GM18909 (cell line): Measurements from ENCODE around the gene GJA5.

ENCODE experiments used
- ATAC-seq: cut with Tn5 transposase; IDR thresholded peaks from one replicate; pipeline ENCODE4 v1.9.1; 2021; ENCODE audit warnings: mild to moderate bottlenecking; ENCODE audit not compliant: unreplicated experiment, poor library complexity

The GJA5 gene

GRCh38 chr1:147760481-147761260, at the start of gene GJA5:
TSS of gene GJA5 (minus strand) at chr1:147760602. CDS start at chr1:147759238, 1,364 bp downstream.
- ATAC-seq = no peak

- ATAC-seq = no peak
Measured at GRCh38 chr1:147809236-147809635, 48.8 kb upstream of the GJA5 start.

- no peak for ATAC-seq
Measured at GRCh38 chr1:147808025-147808424, 47.6 kb upstream of the GJA5 start.

GRCh38 chr1:147807405-147807804, 47.0 kb upstream of the GJA5 start:
- ATAC-seq = no peak

- no peak for ATAC-seq
Measured at GRCh38 chr1:147804942-147805723, 44.7 kb upstream of the GJA5 start.

- ATAC-seq = no peak
Measured at GRCh38 chr1:147800804-147801203, 40.4 kb upstream of the GJA5 start.

GRCh38 chr1:147798731-147799130, 38.3 kb upstream of the GJA5 start:
- ATAC-seq = no peak

- ATAC-seq = no peak
Measured at GRCh38 chr1:147794570-147794969, 34.2 kb upstream of the GJA5 start.

GRCh38 chr1:147791876-147792275, 31.5 kb upstream of the GJA5 start:
- no peak for ATAC-seq

- no peak for ATAC-seq
Measured at GRCh38 chr1:147787765-147788164, 27.4 kb upstream of the GJA5 start.

- no peak for ATAC-seq
Measured at GRCh38 chr1:147786536-147786935, 26.1 kb upstream of the GJA5 start.

- ATAC-seq = no peak
Measured at GRCh38 chr1:147785794-147786506, 25.5 kb upstream of the GJA5 start.

- ATAC-seq = no peak
Measured at GRCh38 chr1:147784941-147785340, 24.5 kb upstream of the GJA5 start.

- no peak for ATAC-seq
Measured at GRCh38 chr1:147781056-147781471, 20.7 kb upstream of the GJA5 start.

- no peak for ATAC-seq
Measured at GRCh38 chr1:147777694-147778093, 17.3 kb upstream of the GJA5 start.

GRCh38 chr1:147773215-147773715, 12.9 kb upstream of the GJA5 start:
- no peak for ATAC-seq

GRCh38 chr1:147772570-147772969, 12.2 kb upstream of the GJA5 start:
- ATAC-seq = no peak

GRCh38 chr1:147771226-147772125, 11.1 kb upstream of the GJA5 start:
- ATAC-seq = no peak

GRCh38 chr1:147769106-147769505, 8.7 kb upstream of the GJA5 start:
- ATAC-seq = no peak

- no peak for ATAC-seq
Measured at GRCh38 chr1:147768582-147768981, 8.2 kb upstream of the GJA5 start.
